HG02571 (cell line): ENCODE measurements around the gene APOOL.
"Not testable (repeated sequence)": the region's sequence is repeated elsewhere in the genome, so short reads cannot be mapped to it uniquely, and the experiment has no call there.

ENCODE experiments used
- ATAC-seq: cut with Tn5 transposase; IDR thresholded peaks from one replicate; pipeline ENCODE4 v1.9.1; 2021; ENCODE audit warnings: mild to moderate bottlenecking, moderate library complexity; ENCODE audit not compliant: unreplicated experiment

Gene APOOL

GRCh38 chrX:85077247-85077646 lies 73.6 kb downstream of the APOOL start:
- ATAC-seq: not testable (repeated sequence)

GRCh38 chrX:85084770-85085393 lies 81.2 kb downstream of the APOOL start:
- ATAC-seq: no peak

- no peak for ATAC-seq
Observed at GRCh38 chrX:85089321-85089840, 85.7 kb downstream of the APOOL start.

- no peak for ATAC-seq
Observed at GRCh38 chrX:85107407-85107806, 103.7 kb downstream of the APOOL start.

- ATAC-seq: no peak
Observed at GRCh38 chrX:85108165-85108564, 104.5 kb downstream of the APOOL start.

- ATAC-seq: no peak
Observed at GRCh38 chrX:85109235-85109634, 105.6 kb downstream of the APOOL start.

- no peak for ATAC-seq
Observed at GRCh38 chrX:85111347-85111746, 107.7 kb downstream of the APOOL start.

- ATAC-seq: no peak
Observed at GRCh38 chrX:85112293-85112692, 108.6 kb downstream of the APOOL start.

- no peak for ATAC-seq
Observed at GRCh38 chrX:85113746-85114145, 110.1 kb downstream of the APOOL start.

GRCh38 chrX:85114171-85114570 lies 110.5 kb downstream of the APOOL start:
- ATAC-seq: no peak

GRCh38 chrX:85114776-85115175 lies 111.1 kb downstream of the APOOL start:
- no peak for ATAC-seq

- ATAC-seq: no peak
Observed at GRCh38 chrX:85115252-85115651, 111.6 kb downstream of the APOOL start.

- ATAC-seq: no peak
Observed at GRCh38 chrX:85136409-85136808, 132.7 kb downstream of the APOOL start.

GRCh38 chrX:85139422-85139821 lies 135.7 kb downstream of the APOOL start:
- ATAC-seq: no peak

GRCh38 chrX:85140964-85141363 lies 137.3 kb downstream of the APOOL start:
- ATAC-seq: peak; percentile 87
